H1 (cell line): ENCODE measurements around the gene CAPN7. TPM values are rescaled to one million over a fixed set of nuclear protein-coding genes. Genes with fewer than 3 reads are reported as not detected.

Experiments used
- ASH2L ChIP-seq: fragments of 200-600, 300-600 bp; sonication (generic); IDR thresholded peaks from one replicate; pipeline ENCODE4 v1.7.1; 2017; ENCODE audit warnings: low read length
- GABPA ChIP-seq: IDR thresholded peaks from 2 replicates; pipeline ENCODE4 v1.6.1; 2011; ENCODE audit warnings: mild to moderate bottlenecking, low read length, moderate library complexity, borderline replicate concordance; ENCODE audit not compliant: insufficient read depth
- HDAC2 ChIP-seq, 2 experiments: fragments of 300-600 bp in 1 of 2; sonication (generic) in 1 of 2; IDR thresholded peaks; 2 replicates each; pipeline ENCODE4 v1.6.1; 2011 to 2012; ENCODE audit warnings: low read depth in 2 of 2, low read length in 2 of 2, mild to moderate bottlenecking in 2 of 2, moderate library complexity in 2 of 2, borderline replicate concordance in 1 of 2, inconsistent platforms in 1 of 2
- HDAC6 ChIP-seq: IDR thresholded peaks from one replicate; pipeline ENCODE4 v1.7.1; 2012; ENCODE audit warnings: low read depth, mild to moderate bottlenecking, inconsistent platforms, low read length, moderate library complexity
- JUN ChIP-seq: IDR thresholded peaks from 2 replicates; pipeline ENCODE4 v1.6.1; 2011; ENCODE audit warnings: low read depth, mild to moderate bottlenecking, improper control_type of control experiment, low read length
- KDM1A ChIP-seq: fragments of 200-600, 300-600 bp; sonication (generic); IDR thresholded peaks from 2 replicates; pipeline ENCODE4 v1.7.1; 2016; ENCODE audit warnings: mild to moderate bottlenecking, low read length, borderline replicate concordance
- KDM4A ChIP-seq: IDR thresholded peaks from one replicate; pipeline ENCODE4 v1.7.1; 2012; ENCODE audit warnings: low read depth, mild to moderate bottlenecking, moderate library complexity, low read length, inconsistent platforms; ENCODE audit not compliant: severe bottlenecking
- NRF1 ChIP-seq: IDR thresholded peaks from 2 replicates; pipeline ENCODE4 v1.6.1; 2011; ENCODE audit warnings: mild to moderate bottlenecking, low read depth, low read length, improper control_type of control experiment
- POLR2AphosphoS5 ChIP-seq: IDR thresholded peaks from 2 replicates; pipeline ENCODE4 v1.6.1; 2011; ENCODE audit warnings: low read depth, low read length
- RAD21 ChIP-seq, 2 experiments: IDR thresholded peaks in 1 of 2; conservative IDR thresholded peaks in 1 of 2; 2 replicates each; pipeline ENCODE4 v1.6.1; 2011; ENCODE audit warnings: low read depth in 2 of 2, low read length in 2 of 2, improper control_type of control experiment in 1 of 2, inconsistent platforms in 1 of 2, mild to moderate bottlenecking in 1 of 2, moderate library complexity in 1 of 2
- RBBP5 ChIP-seq: IDR thresholded peaks from 2 replicates; pipeline ENCODE4 v1.7.1; 2012; ENCODE audit warnings: low read depth, mild to moderate bottlenecking, inconsistent platforms, low read length, moderate library complexity, borderline replicate concordance
- TBP ChIP-seq: IDR thresholded peaks from 2 replicates; pipeline ENCODE4 v1.6.1; 2011; ENCODE audit warnings: low read depth, low read length, improper control_type of control experiment
- TEAD4 ChIP-seq: IDR thresholded peaks from 2 replicates; pipeline ENCODE4 v1.6.1; 2012; ENCODE audit warnings: low read depth, low read length, inconsistent platforms, mixed read lengths
- ZNF274 ChIP-seq: IDR thresholded peaks from 2 replicates; pipeline ENCODE4 v1.7.0; 2012; ENCODE audit warnings: low read length, borderline replicate concordance; ENCODE audit errors: extremely low read depth
- polyA plus RNA-seq, 7 experiments: library from polyadenylated mRNA; depleted of rRNA in 3 of 7; stranded (reverse) in 5 of 7; unstranded in 2 of 7; fragments of >200 nt in 5 of 7; fragments of 200-250 nt in 2 of 7; gene quantifications; 1 replicate in 5 of 7; 2 replicates in 1 of 7; 4 replicates in 1 of 7; pipeline versions ENCODE4 v1.2.1 to v1.2.3, GENCODE V29; 2011 to 2013; ENCODE audit warnings: missing spikeins in 2 of 7, mixed read lengths in 2 of 7
- total RNA-seq: library from RNA; stranded (reverse); fragmentation: NEBNext Ultra II Directional; extraction: Animal tissue kit (Norgen Biotek cat#: 25700); gene quantifications from 2 replicates; pipeline ENCODE4 v1.2.1, GENCODE V29; 2021
- TF ChIP-seq, protein P1 (sequence below): IDR thresholded peaks from 2 replicates; pipeline ENCODE4 v1.6.1; 2012; ENCODE audit warnings: low read length, inconsistent platforms
- TF ChIP-seq, protein P2 (sequence below): IDR thresholded peaks from 2 replicates; pipeline ENCODE4 v1.6.1; 2011; ENCODE audit warnings: low read depth, mild to moderate bottlenecking, low read length; ENCODE audit not compliant: insufficient read depth
- TF ChIP-seq, protein P3 (sequence below): IDR thresholded peaks from 2 replicates; pipeline ENCODE4 v1.6.1; 2011; ENCODE audit warnings: low read length, improper control_type of control experiment
- TF ChIP-seq, protein P4 (sequence below): IDR thresholded peaks from 2 replicates; pipeline ENCODE4 v1.6.1; 2012; ENCODE audit warnings: inconsistent platforms

CAPN7 gene
- total and polyA plus RNA-seq, 2 of the 8 experiments (the other 6 are each of a cell fraction or from before 2014, with no cell fraction given): 5.3 to 13.2 TPM

DNA sequence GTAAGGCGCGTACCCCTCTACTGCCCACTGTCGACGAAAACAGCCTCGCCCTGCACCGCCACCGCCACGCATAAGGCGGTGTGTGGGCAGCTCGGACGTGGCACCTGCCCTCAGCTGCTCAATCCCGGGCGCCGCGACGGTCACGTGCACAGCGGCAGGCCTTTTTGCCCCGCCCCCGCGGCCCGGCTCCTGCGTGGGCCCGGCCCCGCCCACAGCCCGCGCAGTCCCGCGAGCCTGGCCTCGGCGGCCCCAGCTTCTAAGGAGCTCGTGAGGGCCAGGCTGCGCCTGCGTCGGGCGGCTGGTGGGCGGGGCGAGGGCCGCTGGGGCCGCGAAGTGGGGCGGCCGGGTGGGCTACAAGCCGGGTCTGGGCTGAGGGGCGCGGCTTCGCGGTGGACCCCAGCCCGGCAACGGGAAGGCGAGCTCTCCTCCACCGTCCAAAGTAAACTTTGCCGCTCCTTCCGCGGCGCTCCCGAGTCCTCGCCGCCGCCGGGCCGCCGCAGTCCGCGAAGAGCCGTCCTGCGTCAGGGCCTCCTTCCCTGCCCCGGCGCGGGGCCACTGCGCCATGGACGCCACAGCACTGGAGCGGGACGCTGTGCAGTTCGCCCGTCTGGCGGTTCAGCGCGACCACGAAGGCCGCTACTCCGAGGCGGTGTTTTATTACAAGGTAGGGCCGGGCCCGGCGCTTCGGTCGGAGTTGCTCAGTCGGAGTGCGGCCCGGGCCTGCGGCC, at the start of gene CAPN7 (continued):
- TF ChIP-seq, protein P1, sequence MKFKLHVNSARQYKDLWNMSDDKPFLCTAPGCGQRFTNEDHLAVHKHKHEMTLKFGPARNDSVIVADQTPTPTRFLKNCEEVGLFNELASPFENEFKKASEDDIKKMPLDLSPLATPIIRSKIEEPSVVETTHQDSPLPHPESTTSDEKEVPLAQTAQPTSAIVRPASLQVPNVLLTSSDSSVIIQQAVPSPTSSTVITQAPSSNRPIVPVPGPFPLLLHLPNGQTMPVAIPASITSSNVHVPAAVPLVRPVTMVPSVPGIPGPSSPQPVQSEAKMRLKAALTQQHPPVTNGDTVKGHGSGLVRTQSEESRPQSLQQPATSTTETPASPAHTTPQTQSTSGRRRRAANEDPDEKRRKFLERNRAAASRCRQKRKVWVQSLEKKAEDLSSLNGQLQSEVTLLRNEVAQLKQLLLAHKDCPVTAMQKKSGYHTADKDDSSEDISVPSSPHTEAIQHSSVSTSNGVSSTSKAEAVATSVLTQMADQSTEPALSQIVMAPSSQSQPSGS: no peak
- TF ChIP-seq KDM4A (peak; percentile 90), RBBP5 (peak; percentile 84; the same call in 1 of the 2 replicates), RAD21 (IDR thresholded peaks at IDR 0.05 in 1 of 2, conservative IDR thresholded peaks at IDR 0.05 in 1 of 2; ENCODE audit: low read depth in 2 of 2, low read length in 2 of 2) (peak; percentile 14 to 30; a peak in 1 of 4 replicates), POLR2AphosphoS5 (peak; percentile 54), HDAC6 (no peak), HDAC2 (IDR thresholded peaks at IDR 0.05; ENCODE audit: borderline replicate concordance in 1 of 2, low read depth in 2 of 2, low read length in 2 of 2) (peak; percentile 80 to 90), GABPA (peak; percentile 36; the same call in 1 of the 2 replicates), TEAD4 (no peak), JUN (no peak), NRF1 (peak; percentile 64), KDM1A (no peak; the same call in 1 of the 2 replicates), TBP (peak; percentile 60; the same call in 1 of the 2 replicates), ZNF274 (no peak), ASH2L (peak; percentile 80)
- TF ChIP-seq, protein P2, sequence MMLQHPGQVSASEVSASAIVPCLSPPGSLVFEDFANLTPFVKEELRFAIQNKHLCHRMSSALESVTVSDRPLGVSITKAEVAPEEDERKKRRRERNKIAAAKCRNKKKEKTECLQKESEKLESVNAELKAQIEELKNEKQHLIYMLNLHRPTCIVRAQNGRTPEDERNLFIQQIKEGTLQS: 0 out of 2 replicates have a peak, but pooled peaks have one; percentile 6
- TF ChIP-seq, protein P3, sequence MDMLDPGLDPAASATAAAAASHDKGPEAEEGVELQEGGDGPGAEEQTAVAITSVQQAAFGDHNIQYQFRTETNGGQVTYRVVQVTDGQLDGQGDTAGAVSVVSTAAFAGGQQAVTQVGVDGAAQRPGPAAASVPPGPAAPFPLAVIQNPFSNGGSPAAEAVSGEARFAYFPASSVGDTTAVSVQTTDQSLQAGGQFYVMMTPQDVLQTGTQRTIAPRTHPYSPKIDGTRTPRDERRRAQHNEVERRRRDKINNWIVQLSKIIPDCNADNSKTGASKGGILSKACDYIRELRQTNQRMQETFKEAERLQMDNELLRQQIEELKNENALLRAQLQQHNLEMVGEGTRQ: peak; percentile 77
- TF ChIP-seq, protein P4, sequence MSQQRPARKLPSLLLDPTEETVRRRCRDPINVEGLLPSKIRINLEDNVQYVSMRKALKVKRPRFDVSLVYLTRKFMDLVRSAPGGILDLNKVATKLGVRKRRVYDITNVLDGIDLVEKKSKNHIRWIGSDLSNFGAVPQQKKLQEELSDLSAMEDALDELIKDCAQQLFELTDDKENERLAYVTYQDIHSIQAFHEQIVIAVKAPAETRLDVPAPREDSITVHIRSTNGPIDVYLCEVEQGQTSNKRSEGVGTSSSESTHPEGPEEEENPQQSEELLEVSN: peak; percentile 18; the same call in 1 of the 2 replicates
